ENCODE measurements around the gene RFT1. TPM values are rescaled to one million over a fixed set of nuclear protein-coding genes. Genes with fewer than 3 reads are reported as not detected.

Gene RFT1
- total RNA-seq, 2 donors from 2014 or later, result 29.3 to 35.2 TPM

- Histone ChIP-seq H3K4me1 (ENCODE audit: control insufficient read depth, insufficient read depth, low read length) (no peaks in the 10 kb centered on the region), H3K9ac (ENCODE audit: extremely low read depth, low read length, poor library complexity, severe bottlenecking) (no peak overlapping the region), H3K36me3 (ENCODE audit: control insufficient read depth, insufficient read depth, low read length) (no peaks in the 10 kb centered on the region), H3K4me3 (ENCODE audit: low read length) (no peak overlapping the region), H3K27me3 (ENCODE audit: control insufficient read depth, insufficient read depth, low read length, poor library complexity, severe bottlenecking) (peaks cover 3% of the 10 kb centered on the region), H3K27ac (ENCODE audit: low read depth, low read length) (no peak overlapping the region), H3K9me3 (ENCODE audit: control insufficient read depth, low read length) (no peaks in the 10 kb centered on the region)
- Mint-ChIP-seq H3K27me3 (ENCODE audit: insufficient read depth) (peaks cover 3% of the 10 kb centered on the region), H3K4me3 (peak overlapping the region; percentile 56), H3K36me3 (ENCODE audit: low read depth) (no peaks in the 10 kb centered on the region), H3K27ac (no peak overlapping the region), H3K4me1 (peaks cover 14% of the 10 kb centered on the region), H3K9me3 (no peaks in the 10 kb centered on the region)
- TF ChIP-seq CTCF (conservative IDR thresholded peaks at IDR 0.05), result no peak
- WGBS, 2 experiments (ENCODE audit: insufficient coverage in 1 of 2, insufficient read length in 1 of 2), result 88 to 95% methylated on average over 9 to 11 of the region's 11 CpGs
- no peak for DNase-seq
These were observed 58.3 kb downstream of the RFT1 start for GRCh38 chr3:53071882-53072431.

- Histone ChIP-seq H3K9ac (ENCODE audit: extremely low read depth, low read length, poor library complexity, severe bottlenecking) (no peak overlapping the region), H3K27ac (ENCODE audit: low read depth, low read length) (no peak overlapping the region), H3K9me3 (ENCODE audit: control insufficient read depth, low read length) (no peaks in the 10 kb centered on the region), H3K27me3 (ENCODE audit: control insufficient read depth, insufficient read depth, low read length, poor library complexity, severe bottlenecking) (peaks cover 7% of the 10 kb centered on the region), H3K36me3 (ENCODE audit: control insufficient read depth, insufficient read depth, low read length) (no peaks in the 10 kb centered on the region), H3K4me1 (ENCODE audit: control insufficient read depth, insufficient read depth, low read length) (no peaks in the 10 kb centered on the region), H3K4me3 (ENCODE audit: low read length) (no peak overlapping the region)
- no peaks in the 10 kb centered on the region for H3K36me3 Mint-ChIP-seq (ENCODE audit: low read depth)
- WGBS, 2 experiments (ENCODE audit: insufficient coverage in 1 of 2, insufficient read length in 1 of 2), result 52 to 71% methylated on average over 2 to 4 of the region's 4 CpGs
- no peak overlapping the region for H3K4me3 Mint-ChIP-seq
- H3K27me3 Mint-ChIP-seq (ENCODE audit: insufficient read depth), result peaks cover 11% of the 10 kb centered on the region
- H3K4me1 Mint-ChIP-seq, result peaks cover 14% of the 10 kb centered on the region
- TF ChIP-seq CTCF (conservative IDR thresholded peaks at IDR 0.05), result peak; percentile 38
- peak; percentile 70 for DNase-seq
- H3K9me3 Mint-ChIP-seq, result no peaks in the 10 kb centered on the region
- peak overlapping the region; percentile 64 for H3K27ac Mint-ChIP-seq
These were observed 60.7 kb downstream of the RFT1 start for GRCh38 chr3:53069422-53070068.

GRCh38 chr3:53068176-53068575 lies 62.1 kb downstream of the RFT1 start:
- TF ChIP-seq CTCF (conservative IDR thresholded peaks at IDR 0.05), result no peak
- H3K4me3 ChIP-seq (ENCODE audit: low read length), result no peak overlapping the region
- no peaks in the 10 kb centered on the region for H3K9me3 Mint-ChIP-seq

More at GRCh38 chr3:53068176-53068575, 62.1 kb downstream of the RFT1 start:
- Histone ChIP-seq H3K9me3 (ENCODE audit: control insufficient read depth, low read length) (no peaks in the 10 kb centered on the region), H3K36me3 (ENCODE audit: control insufficient read depth, insufficient read depth, low read length) (no peaks in the 10 kb centered on the region), H3K4me1 (ENCODE audit: control insufficient read depth, insufficient read depth, low read length) (no peaks in the 10 kb centered on the region), H3K9ac (ENCODE audit: extremely low read depth, low read length, poor library complexity, severe bottlenecking) (no peak overlapping the region), H3K27ac (ENCODE audit: low read depth, low read length) (no peak overlapping the region), H3K27me3 (ENCODE audit: control insufficient read depth, insufficient read depth, low read length, poor library complexity, severe bottlenecking) (peaks cover 10% of the 10 kb centered on the region)
- WGBS, 2 experiments (ENCODE audit: insufficient coverage in 1 of 2, insufficient read length in 1 of 2), result 88 to 100% methylated on average over 3 of the region's 3 CpGs
- H3K27ac Mint-ChIP-seq, result no peak overlapping the region
- H3K27me3 Mint-ChIP-seq (ENCODE audit: insufficient read depth), result peaks cover 19% of the 10 kb centered on the region
- no peak overlapping the region for H3K4me3 Mint-ChIP-seq
- H3K4me1 Mint-ChIP-seq, result peaks cover 10% of the 10 kb centered on the region
- peak; percentile 36 for DNase-seq
- no peaks in the 10 kb centered on the region for H3K36me3 Mint-ChIP-seq (ENCODE audit: low read depth)
